ENCODE data around the gene RFTN1. TPM values are rescaled to one million over a fixed set of nuclear protein-coding genes. Genes with fewer than 3 reads are reported as not detected.

The RFTN1 gene
- total and polyA plus RNA-seq, 2 donors (not counting 3 experiments of a cell fraction or from before 2014, with no cell fraction given): 40.3 to 43.3 TPM

- TF ChIP-seq MAX (IDR thresholded peaks at IDR 0.05; ENCODE audit: insufficient read depth, insufficient read length) (no peak), EZH2 (IDR thresholded peaks at IDR 0.05; ENCODE audit: borderline replicate concordance, low read depth, low read length, severe bottlenecking) (no peak), POLR2AphosphoS5 (IDR thresholded peaks at IDR 0.05; ENCODE audit: insufficient read depth, low read depth, low read length) (no peak), FOS (IDR thresholded peaks at IDR 0.05; ENCODE audit: borderline replicate concordance, insufficient read depth, low read length) (no peak), CTCF (IDR thresholded peaks at IDR 0.05; ENCODE audit: extremely low read depth in 1 of 2, insufficient read depth in 1 of 2, low read depth in 1 of 2, low read length in 2 of 2) (no peak), MYC (IDR thresholded peaks at IDR 0.05; ENCODE audit: low read depth, low read length) (no peak), GATA2 (IDR thresholded peaks at IDR 0.05; ENCODE audit: insufficient read depth, insufficient read length, low read depth, low read length) (no peak), POLR2A (IDR thresholded peaks at IDR 0.05; ENCODE audit: low read depth, low read length) (no peak), JUN (IDR thresholded peaks at IDR 0.05; ENCODE audit: borderline replicate concordance, insufficient read depth, insufficient read length, low read depth) (no peak)
- Histone ChIP-seq H3K27me3 (ENCODE audit: control insufficient read depth in 2 of 2, insufficient read depth in 2 of 2, low read length in 2 of 2) (no peaks in the 10 kb centered on the region), H3K79me2 (ENCODE audit: control insufficient read depth, insufficient read depth, low read length) (no peaks in the 10 kb centered on the region), H3K9me1 (replicated peaks; ENCODE audit: control insufficient read depth, extremely low read depth, insufficient read depth, low read length) (no peaks in the 10 kb centered on the region), H3K27ac (ENCODE audit: insufficient read depth, low read depth, low read length) (no peak overlapping the region), H3K4me2 (ENCODE audit: insufficient read depth, low read length) (no peak overlapping the region), H3K4me1 (ENCODE audit: control insufficient read depth, extremely low read depth, insufficient read depth, low read length) (no peaks in the 10 kb centered on the region), H3K4me3 (replicated peaks in 1 of 3; ENCODE audit: insufficient read depth in 1 of 3, low read depth in 1 of 3, low read length in 3 of 3) (no peak overlapping the region), H2AFZ (ENCODE audit: low read depth, low read length) (no peak overlapping the region), H3K9ac (replicated peaks; ENCODE audit: extremely low read depth, insufficient read depth, low read length) (no peak overlapping the region), H3K9me3 (replicated peaks; ENCODE audit: control insufficient read depth, insufficient read depth, low read length) (no peaks in the 10 kb centered on the region), H3K36me3 (ENCODE audit: control insufficient read depth in 2 of 2, extremely low read depth in 1 of 2, insufficient read depth in 2 of 2, low read length in 2 of 2) (peaks cover 0 to 13% of the 10 kb centered on the region in 2 experiments), H4K20me1 (replicated peaks; ENCODE audit: control insufficient read depth, extremely low read depth, insufficient read depth, low read length) (no peaks in the 10 kb centered on the region)
- no TSS peak for BruUV-seq (replicated peaks)
- DNase-seq (ENCODE audit: low read depth, low spot score): no peak
- dilution Hi-C loops (cut with MboI; ENCODE audit: extremely low pct_ligation_motif_present, low sequenced_read_pairs): no loop called here
- no peak for FAIRE-seq
- ChIA-PET CTCF (interaction anchor here (3.1 kb wide), 1 partner anchor 25 kb away, joined by 12 read pairs; no protein-coding TSS in a partner anchor), POLR2A (no interaction called here)
- intact Hi-C loops (cut with micrococcal nuclease): no loop called here
Measured at GRCh38 chr3:16315623-16316022, 197.9 kb downstream of the RFTN1 start.
